Measurements from ENCODE around the gene MAML2. TPM values are rescaled to one million over a fixed set of nuclear protein-coding genes. Genes with fewer than 3 reads are reported as not detected.
A peak's percentile ranks its signal among the peaks of the same experiment; 100 is the strongest.

MAML2 gene
- total RNA-seq, 2 experiments from 2014 or later, result 11.8 to 12.5 TPM

DNA sequence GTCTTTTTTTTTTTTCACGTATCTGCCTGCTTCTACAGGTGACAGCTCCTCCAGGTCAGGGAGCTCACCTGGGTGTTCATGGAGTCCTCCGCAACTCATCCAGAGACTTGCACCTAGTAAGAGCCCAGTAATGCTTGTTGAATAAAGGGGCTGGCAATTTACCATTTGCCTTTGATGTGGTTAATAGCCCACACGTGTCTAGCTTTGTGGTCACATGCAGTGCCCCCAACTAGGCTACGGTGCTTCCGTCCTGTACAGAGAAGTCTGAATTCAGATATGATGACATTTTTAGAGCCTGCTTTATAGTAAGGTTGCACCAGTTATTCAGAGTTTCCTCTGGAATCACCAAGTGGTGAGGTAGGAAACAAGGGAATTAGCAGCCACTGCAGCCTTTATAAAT is 219.7 kb downstream of the MAML2 start:
- POLR2A ChIA-PET, result interaction anchor here (0.8 kb wide), 2 partner anchors 32 to 153 kb away, joined by 3 read pairs; no protein-coding TSS in a partner anchor
- peak overlapping the region; percentile 60 for H3K27ac Mint-ChIP-seq
- DNase-seq (peak; percentile 39), ATAC-seq (peak; percentile 32)
- peaks cover 14% of the 10 kb centered on the region for H3K36me3 Mint-ChIP-seq (ENCODE audit: low read depth)
- no peaks in the 10 kb centered on the region for H3K9me3 Mint-ChIP-seq
- TF ChIP-seq, protein P1, sequence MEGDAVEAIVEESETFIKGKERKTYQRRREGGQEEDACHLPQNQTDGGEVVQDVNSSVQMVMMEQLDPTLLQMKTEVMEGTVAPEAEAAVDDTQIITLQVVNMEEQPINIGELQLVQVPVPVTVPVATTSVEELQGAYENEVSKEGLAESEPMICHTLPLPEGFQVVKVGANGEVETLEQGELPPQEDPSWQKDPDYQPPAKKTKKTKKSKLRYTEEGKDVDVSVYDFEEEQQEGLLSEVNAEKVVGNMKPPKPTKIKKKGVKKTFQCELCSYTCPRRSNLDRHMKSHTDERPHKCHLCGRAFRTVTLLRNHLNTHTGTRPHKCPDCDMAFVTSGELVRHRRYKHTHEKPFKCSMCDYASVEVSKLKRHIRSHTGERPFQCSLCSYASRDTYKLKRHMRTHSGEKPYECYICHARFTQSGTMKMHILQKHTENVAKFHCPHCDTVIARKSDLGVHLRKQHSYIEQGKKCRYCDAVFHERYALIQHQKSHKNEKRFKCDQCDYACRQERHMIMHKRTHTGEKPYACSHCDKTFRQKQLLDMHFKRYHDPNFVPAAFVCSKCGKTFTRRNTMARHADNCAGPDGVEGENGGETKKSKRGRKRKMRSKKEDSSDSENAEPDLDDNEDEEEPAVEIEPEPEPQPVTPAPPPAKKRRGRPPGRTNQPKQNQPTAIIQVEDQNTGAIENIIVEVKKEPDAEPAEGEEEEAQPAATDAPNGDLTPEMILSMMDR (IDR thresholded peaks at IDR 0.05), result no peak
- CTCF ChIA-PET, result interaction anchor here (1.2 kb wide), 2 partner anchors 13 to 17 kb away, joined by 3 read pairs; no protein-coding TSS in a partner anchor
- H3K27me3 Mint-ChIP-seq, result no peaks in the 10 kb centered on the region
- peaks cover 61% of the 10 kb centered on the region for H3K4me1 Mint-ChIP-seq (ENCODE audit: low read depth)
- H3K4me3 Mint-ChIP-seq, result no peak overlapping the region
- intact Hi-C loops (cut with micrococcal nuclease), result no loop called here

DNA sequence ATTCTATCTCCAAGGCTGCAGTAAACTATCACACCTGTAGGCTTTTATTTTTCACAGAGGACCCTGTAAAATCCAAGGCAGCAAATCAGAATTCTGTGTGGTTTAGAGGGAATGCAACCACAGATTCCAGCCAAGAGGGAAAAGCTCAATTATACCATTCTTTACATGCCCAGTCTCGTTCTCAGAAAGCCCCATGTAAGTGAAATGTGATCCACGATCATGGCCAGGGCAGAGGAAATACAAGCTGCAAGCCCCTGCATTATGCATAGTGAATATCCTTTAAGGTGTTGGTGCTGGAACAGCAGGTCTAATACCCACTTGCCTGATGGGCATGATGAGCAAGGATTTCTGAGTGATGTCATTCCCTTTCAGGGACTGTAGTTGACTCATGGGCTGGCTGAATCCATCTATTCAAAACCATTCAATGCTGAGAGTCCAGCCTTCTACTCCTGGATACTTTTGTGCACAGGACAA is 220.4 kb downstream of the MAML2 start:
- H3K36me3 Mint-ChIP-seq (ENCODE audit: low read depth), result peaks cover 14% of the 10 kb centered on the region
- peak overlapping the region; percentile 30 for H3K27ac Mint-ChIP-seq
- H3K4me1 Mint-ChIP-seq (ENCODE audit: low read depth), result peaks cover 59% of the 10 kb centered on the region
- CTCF ChIA-PET, result interaction anchor here (1.2 kb wide), 2 partner anchors 14 to 17 kb away, joined by 3 read pairs; no protein-coding TSS in a partner anchor
- DNase-seq (no peak), ATAC-seq (peak; percentile 16)
- POLR2A ChIA-PET, result interaction anchor here (0.8 kb wide), 1 partner anchor 154 kb away, joined by 3 read pairs; no protein-coding TSS in a partner anchor
- TF ChIP-seq, protein P1 (IDR thresholded peaks at IDR 0.05), result no peak
- intact Hi-C loops (cut with micrococcal nuclease), result no loop called here
- no peak overlapping the region for H3K4me3 Mint-ChIP-seq
- no peaks in the 10 kb centered on the region for H3K27me3 Mint-ChIP-seq
- H3K9me3 Mint-ChIP-seq, result no peaks in the 10 kb centered on the region

DNA sequence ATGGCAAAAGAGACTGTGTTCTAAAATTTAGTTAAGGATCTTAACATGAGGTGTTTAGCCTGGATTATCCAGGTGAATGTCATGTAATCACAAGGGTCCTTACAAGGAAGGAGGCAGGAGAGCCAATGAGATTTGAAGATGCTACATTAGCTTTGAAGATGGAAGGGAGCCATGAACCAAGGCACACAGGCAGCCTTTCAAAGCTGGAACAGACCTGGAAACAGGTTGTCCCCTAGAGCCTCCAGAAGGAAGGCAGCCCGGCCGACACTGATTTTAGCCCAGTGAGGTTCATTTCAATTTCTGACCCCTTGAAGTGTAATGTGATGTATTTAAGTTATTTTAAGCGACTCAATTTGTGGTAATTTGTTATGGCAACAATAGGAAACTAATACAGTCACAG is 223.8 kb downstream of the MAML2 start:
- intact Hi-C loops (cut with micrococcal nuclease), result no loop called here
- Mint-ChIP-seq H3K4me3 (no peak overlapping the region), H3K27me3 (no peaks in the 10 kb centered on the region)

DNA sequence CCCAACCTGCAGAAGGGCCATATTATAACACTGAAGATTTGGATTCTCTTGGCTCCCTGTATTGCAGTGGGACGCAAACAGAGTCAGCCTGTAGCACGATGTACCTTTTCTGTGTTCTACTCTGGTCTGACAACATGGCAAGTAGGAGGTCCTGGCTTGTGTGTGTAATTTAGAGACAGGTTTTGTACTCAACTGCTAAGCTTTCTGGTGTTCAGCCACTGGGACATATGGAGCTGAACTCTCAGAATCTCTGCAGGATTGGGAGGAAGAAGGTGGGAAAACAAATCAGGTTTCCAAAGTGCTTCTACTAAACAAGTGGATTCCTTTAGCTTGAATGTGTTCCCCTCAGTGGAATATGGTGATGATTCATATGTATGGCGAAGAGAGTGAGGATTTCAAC is 226.6 kb downstream of the MAML2 start:
- TF ChIP-seq, protein P1 (IDR thresholded peaks at IDR 0.05), result no peak
- no peaks in the 10 kb centered on the region for H3K9me3 Mint-ChIP-seq
- no peak overlapping the region for H3K27ac Mint-ChIP-seq
- H3K27me3 Mint-ChIP-seq, result no peaks in the 10 kb centered on the region
- ChIA-PET CTCF (interaction anchor here (1.0 to 1.4 kb wide), 2 partner anchors 15 to 278 kb away, joined by 3 to 4 read pairs; no protein-coding TSS in a partner anchor), POLR2A (no interaction called here)
- DNase-seq, result no peak
- peaks cover 51% of the 10 kb centered on the region for H3K4me1 Mint-ChIP-seq (ENCODE audit: low read depth)
- intact Hi-C loops (cut with micrococcal nuclease), result no loop called here
- H3K4me3 Mint-ChIP-seq, result no peak overlapping the region
- ATAC-seq, result no peak
- peaks cover 16% of the 10 kb centered on the region for H3K36me3 Mint-ChIP-seq (ENCODE audit: low read depth)

More for the DNA sequence above, 223.8 kb downstream of the MAML2 start:
- no peaks in the 10 kb centered on the region for H3K9me3 Mint-ChIP-seq
- H3K4me1 Mint-ChIP-seq (ENCODE audit: low read depth), result peaks cover 46% of the 10 kb centered on the region
- H3K36me3 Mint-ChIP-seq (ENCODE audit: low read depth), result peaks cover 25% of the 10 kb centered on the region
- TF ChIP-seq, protein P1 (IDR thresholded peaks at IDR 0.05), result no peak
- no peak overlapping the region for H3K27ac Mint-ChIP-seq
- CTCF ChIA-PET, result no interaction called here
- DNase-seq (no peak), ATAC-seq (no peak)
- POLR2A ChIA-PET, result no interaction called here

Data from activated CD8-positive, alpha-beta T cell treated with anti-CD3 and anti-CD28 coated beads for 36 hours (primary cell).